HG03060 (cell line): ENCODE data around the gene C1QL3.
A peak's percentile ranks its signal among the peaks of the same experiment; 100 is the strongest.

Experiments
- ATAC-seq: cut with Tn5 transposase; IDR thresholded peaks from one replicate; pipeline ENCODE4 v1.9.1; 2021; ENCODE audit warnings: low read depth, moderate number of reproducible peaks; ENCODE audit not compliant: unreplicated experiment

The C1QL3 gene

DNA sequence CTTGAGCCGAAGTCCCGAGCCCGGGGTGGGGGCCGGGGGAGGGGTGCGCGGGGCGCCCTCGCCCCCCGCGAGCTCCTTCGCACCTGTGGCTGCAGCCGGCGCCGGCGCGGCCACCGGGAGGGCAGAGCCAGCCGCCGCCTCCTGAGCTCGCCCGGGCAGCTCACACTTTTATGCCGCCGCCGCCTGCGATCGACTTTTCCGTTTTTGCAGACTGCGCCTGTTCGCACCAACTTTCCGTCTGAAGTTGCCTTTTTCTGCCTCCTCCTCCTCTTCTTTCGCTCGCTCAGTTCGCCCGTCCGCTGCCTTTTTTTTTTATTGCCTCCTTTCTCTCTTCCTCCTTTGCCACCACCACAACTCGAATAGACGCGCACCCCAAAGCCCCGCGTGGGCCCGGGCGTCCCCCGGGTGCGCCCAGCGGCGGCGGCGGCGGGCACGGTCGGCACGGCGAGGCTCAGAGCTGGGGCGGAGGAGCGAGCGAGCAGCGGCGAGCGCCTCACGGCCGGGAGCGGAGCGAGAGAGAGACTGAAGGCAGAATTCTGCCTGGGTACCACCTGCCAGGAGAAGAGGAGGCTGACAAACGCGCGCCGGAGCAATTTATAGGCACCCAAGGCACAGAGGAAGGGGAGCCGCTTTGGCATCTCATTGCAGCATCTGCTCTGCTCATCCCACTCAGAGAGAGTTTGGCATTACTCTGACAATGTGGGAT is at the start of gene C1QL3:
Gene C1QL3, minus strand, starts transcription at position 569 of the 706 bp plus-strand sequence. CDS start 814 bp downstream, outside the sequence.
- no peak for ATAC-seq

DNA sequence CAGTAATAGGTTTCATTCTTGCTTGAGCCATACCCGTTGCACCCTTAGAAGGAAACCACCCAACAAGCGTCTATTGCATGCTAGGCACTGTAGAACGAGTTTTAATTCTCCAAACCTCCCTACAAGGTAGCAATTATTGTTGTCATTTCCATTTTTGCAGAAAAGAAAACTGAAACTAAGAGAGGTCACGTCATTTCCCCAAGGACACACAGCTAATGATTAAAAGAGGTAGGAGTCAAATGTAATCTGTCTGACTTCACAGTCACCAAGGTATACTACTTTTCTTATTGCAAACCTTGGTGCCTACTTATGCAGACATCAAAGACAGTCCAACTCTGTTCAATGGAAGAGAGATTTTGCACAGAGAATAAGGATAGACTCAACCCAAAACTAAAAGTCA is 49.1 kb upstream of the C1QL3 start:
- ATAC-seq: peak; percentile 96

GRCh38 chr10:16566202-16566805 is 44.6 kb upstream of the C1QL3 start:
- no peak for ATAC-seq

GRCh38 chr10:16565604-16566003 is 43.9 kb upstream of the C1QL3 start:
- no peak for ATAC-seq

DNA sequence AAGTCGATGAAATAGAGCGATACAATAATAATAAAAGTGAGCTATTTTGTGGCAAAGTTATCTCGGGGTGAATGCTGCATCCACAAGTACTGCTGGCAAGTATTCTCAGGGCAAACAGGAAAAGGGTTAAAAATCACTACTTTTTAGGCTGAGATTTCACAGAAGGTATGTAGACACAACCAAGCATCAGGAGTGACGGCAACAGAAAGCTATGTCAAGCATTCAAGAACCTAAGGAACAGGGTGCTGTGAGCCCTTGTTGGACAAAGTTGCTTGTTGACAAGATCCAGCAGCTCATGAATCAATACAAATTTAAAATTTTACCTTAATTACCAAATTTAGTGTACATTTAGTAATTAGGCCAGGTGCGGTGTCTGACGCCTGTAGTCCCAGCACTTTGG is 41.2 kb upstream of the C1QL3 start:
- no peak for ATAC-seq

DNA sequence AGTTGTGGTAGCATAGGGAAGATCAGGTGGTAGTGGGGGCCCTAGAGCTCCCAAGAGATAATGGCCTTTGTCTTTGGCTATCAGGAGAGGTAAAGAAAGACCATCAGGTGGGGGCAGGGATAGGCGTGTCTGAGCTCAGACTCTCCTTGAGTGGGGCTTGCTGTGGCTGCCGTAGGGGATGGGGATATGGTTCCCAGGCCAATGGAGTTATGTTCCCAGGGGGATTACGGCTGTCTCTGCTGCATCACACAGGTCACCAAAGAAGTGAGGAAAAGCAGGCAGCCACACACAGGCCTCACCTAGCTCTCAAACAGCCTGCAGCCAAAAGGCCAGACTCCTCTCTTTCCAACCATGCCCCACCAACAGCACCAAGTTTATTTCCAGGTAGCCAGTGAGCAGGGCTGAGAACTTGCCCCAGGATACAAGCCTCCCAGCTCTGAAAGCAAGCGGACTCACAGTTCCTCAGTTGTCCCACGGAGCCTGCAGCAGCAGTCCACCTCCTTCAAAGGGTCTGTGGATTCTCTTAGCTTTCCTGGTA is 37.6 kb upstream of the C1QL3 start:
- no peak for ATAC-seq

GRCh38 chr10:16547973-16548372 is 26.3 kb upstream of the C1QL3 start:
- no peak for ATAC-seq

DNA sequence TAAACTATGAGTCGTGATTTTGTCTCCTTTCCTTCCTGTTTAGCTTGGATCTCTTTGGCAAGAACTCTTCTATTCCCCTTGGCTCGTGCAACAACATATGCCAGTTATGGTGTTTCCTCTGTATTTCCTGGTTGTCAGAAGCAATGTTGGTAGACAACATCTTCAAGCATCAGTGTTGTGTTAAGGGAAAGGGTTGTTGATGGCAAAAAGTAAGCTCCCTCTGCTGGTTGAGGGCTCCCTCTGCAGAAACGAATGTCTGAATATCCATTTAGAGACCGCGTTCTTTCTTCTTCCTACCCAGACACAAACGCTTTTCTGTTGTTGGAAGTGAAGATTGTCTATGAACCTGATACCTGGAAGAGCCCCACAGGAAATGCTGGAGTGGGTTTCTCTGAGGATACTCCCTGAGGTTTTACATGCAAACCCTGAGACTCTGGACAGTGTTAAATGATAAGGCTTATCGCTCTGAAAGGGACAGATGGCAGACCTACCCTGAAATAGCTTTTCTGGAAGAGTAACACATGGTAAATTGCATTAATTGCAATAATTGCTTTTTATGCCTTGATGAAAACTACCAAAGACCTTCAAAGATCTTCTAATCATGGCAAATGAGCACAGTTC is 23.5 kb upstream of the C1QL3 start:
- no peak for ATAC-seq

DNA sequence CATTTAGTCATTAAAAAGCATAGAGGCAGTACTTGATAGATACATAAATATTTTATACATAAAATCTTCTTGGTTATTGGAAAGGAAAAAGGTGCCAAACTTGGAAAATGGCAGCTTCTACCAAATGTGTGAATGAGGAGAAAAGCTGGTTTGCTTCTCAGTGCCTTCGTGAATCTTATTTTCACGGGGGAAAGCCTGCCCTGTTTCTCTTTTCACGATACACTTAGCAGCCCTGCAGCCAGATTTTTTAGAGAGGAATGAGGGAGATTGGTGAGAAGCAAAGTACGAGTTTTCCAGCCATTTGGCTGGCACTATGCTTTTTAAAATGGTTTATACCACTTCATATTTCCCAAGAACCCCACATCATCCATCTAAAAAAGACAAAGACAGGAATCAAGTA is 22.9 kb upstream of the C1QL3 start:
- no peak for ATAC-seq

- ATAC-seq: no peak
Observed at GRCh38 chr10:16544099-16544498, 22.4 kb upstream of the C1QL3 start.

DNA sequence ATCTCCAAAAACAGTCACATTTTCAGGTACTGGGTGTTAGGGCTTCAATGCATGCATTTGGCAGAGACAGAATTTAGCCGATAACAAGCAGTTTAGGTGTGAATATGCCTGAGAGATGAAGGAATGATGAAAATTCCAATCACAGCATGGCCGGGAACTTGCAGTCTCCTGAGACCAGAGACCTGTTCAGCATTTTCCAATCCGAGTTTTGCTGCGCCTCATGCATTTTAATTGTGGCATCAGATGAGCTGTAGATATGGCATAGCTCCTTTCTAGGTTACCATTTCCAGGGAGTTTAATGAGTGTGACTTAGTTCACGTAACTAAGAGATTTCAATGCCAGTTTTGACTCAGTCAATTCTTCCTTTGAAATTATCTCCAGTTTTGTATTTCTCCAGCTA is 14.5 kb upstream of the C1QL3 start:
- no peak for ATAC-seq

DNA sequence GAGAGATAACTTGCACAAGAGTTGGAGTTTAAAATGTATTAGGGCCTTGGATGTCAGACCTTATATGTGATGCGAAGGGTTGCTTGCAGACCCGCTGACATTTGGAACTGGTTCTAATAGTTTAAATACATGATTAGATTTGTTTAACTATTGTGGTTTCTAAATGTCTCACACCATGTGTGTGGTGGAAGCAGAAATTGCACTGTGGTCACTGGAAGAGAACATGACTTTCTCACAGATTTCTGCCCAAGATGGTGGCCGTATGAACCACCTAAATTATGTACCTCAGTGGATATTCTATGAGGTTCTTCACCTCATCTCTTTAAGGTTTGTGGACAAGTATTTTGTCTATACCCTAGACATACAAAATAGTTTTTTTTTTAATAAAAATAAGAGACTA is 8.2 kb upstream of the C1QL3 start:
- ATAC-seq: no peak

- no peak for ATAC-seq
Observed at GRCh38 chr10:16527452-16527851, 5.8 kb upstream of the C1QL3 start.

DNA sequence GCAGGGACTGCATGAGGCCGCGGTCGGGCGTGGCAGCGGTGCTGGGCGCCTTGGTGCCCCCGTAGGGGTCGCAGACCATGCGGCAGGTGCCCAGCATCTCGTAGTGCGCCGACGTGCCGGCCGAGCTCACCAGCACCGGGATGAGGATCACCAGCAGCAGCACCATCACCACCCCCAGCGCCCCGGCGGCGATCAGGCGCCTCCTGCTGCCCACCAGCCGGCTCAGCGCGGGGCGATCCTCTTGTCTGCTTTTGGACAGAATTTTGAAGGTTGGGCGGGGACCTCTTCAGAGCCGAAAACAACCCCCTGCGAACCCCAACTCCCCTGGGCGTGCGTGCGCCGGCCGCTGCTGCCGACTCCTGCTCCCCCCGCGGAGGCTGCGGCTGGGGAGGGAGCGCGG is 779 bp downstream of the C1QL3 start:
- no peak for ATAC-seq

GRCh38 chr10:16519908-16520861 is 1.5 kb downstream of the C1QL3 start:
- ATAC-seq: no peak

GRCh38 chr10:16519250-16519907 is 2.3 kb downstream of the C1QL3 start:
- ATAC-seq: peak; percentile 36

DNA sequence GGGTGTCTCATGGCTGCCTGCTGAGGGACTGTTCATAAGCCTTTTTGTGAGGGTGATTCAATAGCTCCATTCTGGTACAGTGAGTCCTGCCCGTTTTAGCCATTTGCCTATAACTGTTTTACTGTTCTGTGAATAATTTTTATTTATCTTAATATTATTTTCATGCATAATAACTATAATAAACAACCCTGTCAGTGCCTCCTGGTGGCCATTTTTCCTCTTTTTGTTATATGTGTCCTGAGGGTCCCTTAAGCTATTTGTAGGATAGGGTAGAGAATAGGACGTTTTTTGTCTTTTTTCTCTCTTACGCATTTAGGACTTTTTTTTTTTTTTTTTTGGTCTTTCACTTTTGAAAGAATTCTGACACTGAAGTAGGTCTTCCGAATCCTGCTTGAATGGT is 2.9 kb downstream of the C1QL3 start:
- ATAC-seq: no peak

GRCh38 chr10:16510843-16511242 is 10.8 kb downstream of the C1QL3 start:
- no peak for ATAC-seq

DNA sequence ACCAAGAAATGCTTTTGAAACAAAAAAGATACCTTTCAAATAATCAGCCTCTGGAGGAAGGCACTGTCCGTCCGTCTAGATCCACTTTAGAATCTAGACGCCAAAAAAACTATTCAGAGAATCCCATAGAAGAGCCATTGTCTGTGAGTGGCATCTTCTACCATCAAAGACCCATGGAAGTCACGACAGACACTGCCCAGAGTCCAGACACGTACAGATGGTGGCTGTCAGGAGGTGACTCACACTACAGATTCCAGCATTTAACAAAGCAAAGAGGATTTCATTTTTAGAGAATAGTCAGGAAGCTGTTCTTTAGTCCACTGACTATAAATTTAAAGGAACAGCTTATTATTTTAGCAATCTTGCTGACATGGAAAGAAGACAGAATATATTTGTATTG is 11.7 kb downstream of the C1QL3 start:
- ATAC-seq: no peak

GRCh38 chr10:16505161-16505560 is 16.5 kb downstream of the C1QL3 start:
- ATAC-seq: no peak
